WI38 (cell line): Measurements from ENCODE around the gene RBM20.

Experiments
- H3K4me3 ChIP-seq: 2 replicates; pipeline ENCODE4 v1.5.1; 2011; ENCODE audit warnings: low read depth, mild to moderate bottlenecking, control low read depth, low read length
- CTCF ChIP-seq: IDR thresholded peaks from 2 replicates; pipeline ENCODE4 v1.5.1; 2012; ENCODE audit warnings: low read depth, mild to moderate bottlenecking, control low read depth, low read length

The RBM20 gene

DNA sequence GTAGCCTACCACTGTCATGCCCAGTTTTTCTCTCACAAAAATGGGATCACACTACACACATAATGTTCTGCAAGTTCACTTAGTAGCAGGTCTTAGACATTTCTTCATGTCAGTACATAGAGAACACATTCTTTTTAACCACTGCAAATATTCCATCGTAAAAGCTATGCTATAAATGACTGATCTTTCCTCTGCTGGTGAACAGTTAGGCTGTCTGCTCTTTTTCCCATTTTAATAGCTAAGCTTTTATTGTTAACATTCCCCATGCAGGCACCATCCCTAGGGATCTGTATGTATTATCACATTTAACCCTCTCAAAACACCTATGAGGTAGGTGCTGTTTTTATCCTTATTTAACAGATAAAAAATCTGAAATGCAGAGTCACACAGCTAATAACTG is 181.4 kb downstream of the RBM20 start:
- H3K4me3 ChIP-seq = no peak overlapping the region
- no peak for TF ChIP-seq CTCF

GRCh38 chr10:110827410-110827809 is 183.3 kb downstream of the RBM20 start:
- TF ChIP-seq CTCF = no peak
- H3K4me3 ChIP-seq = no peak overlapping the region

GRCh38 chr10:110827875-110828274 is 183.7 kb downstream of the RBM20 start:
- no peak for TF ChIP-seq CTCF
- no peak overlapping the region for H3K4me3 ChIP-seq

- H3K4me3 ChIP-seq = no peak overlapping the region
- no peak for TF ChIP-seq CTCF
These were observed 184.4 kb downstream of the RBM20 start for GRCh38 chr10:110828525-110828924.

- no peak overlapping the region for H3K4me3 ChIP-seq
- no peak for TF ChIP-seq CTCF
These were observed 185.7 kb downstream of the RBM20 start for GRCh38 chr10:110829721-110830410.

DNA sequence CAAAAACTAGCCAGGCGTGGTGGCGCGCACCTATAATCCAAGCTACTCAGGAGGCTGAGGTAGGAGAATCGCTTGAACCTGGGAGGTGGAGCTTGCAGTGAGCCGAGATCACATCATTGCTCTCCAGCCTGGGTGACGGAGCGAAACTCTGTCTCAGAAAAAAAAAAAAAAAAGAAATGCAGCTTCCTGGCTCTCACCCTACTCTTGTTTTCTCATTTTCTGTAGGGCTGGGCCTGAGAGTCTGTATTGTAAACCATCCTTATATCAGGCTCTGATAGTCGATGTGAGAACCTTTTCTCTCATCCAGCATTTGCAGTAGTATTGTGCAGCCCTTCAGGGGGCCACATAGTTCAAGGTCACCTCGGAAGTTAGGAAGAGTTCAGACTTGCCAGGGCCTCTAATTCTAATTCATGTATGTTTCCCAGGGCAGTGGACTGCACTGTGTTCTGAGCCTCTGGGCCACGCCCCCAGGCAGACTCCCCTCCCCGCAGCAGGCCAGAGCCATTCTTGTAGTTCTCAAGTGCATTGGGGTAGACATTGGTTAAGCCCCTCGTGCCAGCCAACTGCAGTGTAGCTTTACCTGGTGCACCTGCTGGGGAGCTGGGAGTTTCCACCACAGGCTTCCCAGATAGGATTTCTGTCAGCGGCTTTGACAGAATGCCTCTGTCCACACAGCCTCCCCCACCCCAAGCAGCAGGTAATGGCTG is 189.3 kb downstream of the RBM20 start:
- TF ChIP-seq CTCF = no peak
- H3K4me3 ChIP-seq = no peak overlapping the region

DNA sequence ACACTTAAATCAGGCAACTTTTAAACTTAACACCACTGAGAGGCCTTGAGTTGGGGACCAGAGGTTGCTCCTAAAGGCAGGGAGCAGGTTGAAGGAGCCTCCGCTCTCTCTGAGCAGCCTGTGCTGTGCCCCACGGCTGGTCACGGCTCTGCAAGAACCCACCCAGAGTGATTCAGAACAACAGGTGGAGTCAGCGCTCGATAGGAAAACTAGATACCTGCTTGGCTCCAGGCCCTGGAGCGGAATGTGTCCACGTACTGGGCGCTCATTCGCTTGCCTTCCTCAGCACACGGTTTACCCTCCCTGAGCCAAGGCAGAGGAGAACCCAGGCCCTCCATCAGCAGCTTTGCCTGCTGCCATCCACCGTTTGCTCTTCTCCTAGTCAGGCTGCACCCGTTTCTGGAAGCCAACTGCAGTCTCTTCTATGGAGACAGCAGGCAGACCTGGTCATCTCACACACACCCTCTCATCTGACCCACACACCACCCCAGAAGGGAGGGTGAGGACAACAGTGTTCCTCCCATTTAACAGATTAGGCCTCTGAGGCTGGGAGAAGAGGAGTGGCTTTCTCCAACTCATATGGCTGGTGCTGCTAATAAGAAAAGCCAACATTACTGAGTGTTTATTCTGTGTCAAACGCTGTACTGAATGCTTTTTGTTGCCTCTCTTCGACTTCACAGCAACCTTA is 189.9 kb downstream of the RBM20 start:
- no peak overlapping the region for H3K4me3 ChIP-seq
- TF ChIP-seq CTCF = no peak
